Ascending aorta (tissue), 2 donors: ENCODE measurements around the gene FHIT. TPM values are rescaled to one million over a fixed set of nuclear protein-coding genes. Genes with fewer than 3 reads are reported as not detected.

Source experiments
- DNase-seq, 2 donors: peaks; one replicate each; pipeline ENCODE4 v3.0.0-alpha.2; 2019; ENCODE audit warnings: low spot score in 2 of 2
- H3K27ac ChIP-seq, 2 donors: fragments of 200-600 bp; sonication (generic); one replicate each; pipeline ENCODE4 v1.5.1; 2016 to 2017; ENCODE audit warnings: mild to moderate bottlenecking in 1 of 2
- H3K27me3 ChIP-seq: fragments of 200-600 bp; sonication (generic); one replicate; pipeline ENCODE4 v1.5.1; 2017
- H3K36me3 ChIP-seq, 2 donors: fragments of 200-600 bp; sonication (generic); one replicate each; pipeline ENCODE4 v1.5.1; 2016
- H3K4me1 ChIP-seq, 2 donors: fragments of 200-600 bp; sonication (generic); one replicate each; pipeline ENCODE4 v1.5.1; 2016 to 2017; ENCODE audit warnings: mild to moderate bottlenecking in 1 of 2
- H3K4me3 ChIP-seq, 2 donors: fragments of 200-600 bp; sonication (generic); one replicate each; pipeline ENCODE4 v1.5.1; 2016 to 2017; ENCODE audit warnings: mild to moderate bottlenecking in 1 of 2
- H3K9me3 ChIP-seq, 2 donors: fragments of 200-600 bp; sonication (generic); one replicate each; pipeline ENCODE4 v1.5.1; 2016
- intact Hi-C: fragments of 100-400 bp; cut with DNase I; formaldehyde crosslinking; loops from one replicate; pipeline ENCODE4 v1.15.1; 2023
- total RNA-seq: library from RNA; depleted of rRNA; stranded (reverse); fragments of >200 nt; gene quantifications from one replicate; pipeline ENCODE4 v1.1.0, GENCODE V29; 2016
- TF ChIP-seq, protein P1 (sequence below), 3 experiments: fragments of 200-600 bp in 2 of 3; fragments of 450-650 bp in 1 of 3; sonication (generic) in 2 of 3; IDR thresholded peaks; one replicate each; pipeline ENCODE4 v1.5.1; 2016 to 2019; ENCODE audit warnings: antibody characterized with exemption in 3 of 3, mild to moderate bottlenecking in 1 of 3, moderate library complexity in 1 of 3

Gene FHIT
- total RNA-seq, 1 donor from 2014 or later = 0.21 TPM

DNA sequence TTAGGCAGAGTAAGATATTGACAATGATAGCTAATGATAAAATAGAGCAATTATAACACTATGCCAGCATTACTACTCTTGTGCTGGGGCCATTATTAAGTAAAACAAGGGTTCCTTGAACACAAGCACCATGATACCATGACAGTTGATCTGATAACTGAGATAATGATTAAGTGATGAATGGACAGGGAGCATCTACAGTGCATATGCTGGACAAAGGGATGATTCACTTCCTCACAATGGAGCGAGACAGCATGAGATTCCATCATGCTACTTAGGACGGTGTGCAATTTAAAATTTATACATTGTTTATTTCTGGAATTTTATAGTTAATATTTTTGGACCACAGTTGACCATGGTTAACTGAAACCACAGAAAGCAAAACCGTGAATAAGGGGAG lies 156.6 kb downstream of the FHIT start:
- TF ChIP-seq, protein P1, sequence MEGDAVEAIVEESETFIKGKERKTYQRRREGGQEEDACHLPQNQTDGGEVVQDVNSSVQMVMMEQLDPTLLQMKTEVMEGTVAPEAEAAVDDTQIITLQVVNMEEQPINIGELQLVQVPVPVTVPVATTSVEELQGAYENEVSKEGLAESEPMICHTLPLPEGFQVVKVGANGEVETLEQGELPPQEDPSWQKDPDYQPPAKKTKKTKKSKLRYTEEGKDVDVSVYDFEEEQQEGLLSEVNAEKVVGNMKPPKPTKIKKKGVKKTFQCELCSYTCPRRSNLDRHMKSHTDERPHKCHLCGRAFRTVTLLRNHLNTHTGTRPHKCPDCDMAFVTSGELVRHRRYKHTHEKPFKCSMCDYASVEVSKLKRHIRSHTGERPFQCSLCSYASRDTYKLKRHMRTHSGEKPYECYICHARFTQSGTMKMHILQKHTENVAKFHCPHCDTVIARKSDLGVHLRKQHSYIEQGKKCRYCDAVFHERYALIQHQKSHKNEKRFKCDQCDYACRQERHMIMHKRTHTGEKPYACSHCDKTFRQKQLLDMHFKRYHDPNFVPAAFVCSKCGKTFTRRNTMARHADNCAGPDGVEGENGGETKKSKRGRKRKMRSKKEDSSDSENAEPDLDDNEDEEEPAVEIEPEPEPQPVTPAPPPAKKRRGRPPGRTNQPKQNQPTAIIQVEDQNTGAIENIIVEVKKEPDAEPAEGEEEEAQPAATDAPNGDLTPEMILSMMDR (IDR thresholded peaks at IDR 0.05) = no peak
- Histone ChIP-seq H3K4me1 (no peaks in the 10 kb centered on the region), H3K9me3 (no peaks in the 10 kb centered on the region), H3K36me3 (no peaks in the 10 kb centered on the region), H3K27me3 (no peaks in the 10 kb centered on the region), H3K27ac (no peak overlapping the region), H3K4me3 (no peak overlapping the region)
- no peak for DNase-seq
- intact Hi-C loops = no loop called here

DNA sequence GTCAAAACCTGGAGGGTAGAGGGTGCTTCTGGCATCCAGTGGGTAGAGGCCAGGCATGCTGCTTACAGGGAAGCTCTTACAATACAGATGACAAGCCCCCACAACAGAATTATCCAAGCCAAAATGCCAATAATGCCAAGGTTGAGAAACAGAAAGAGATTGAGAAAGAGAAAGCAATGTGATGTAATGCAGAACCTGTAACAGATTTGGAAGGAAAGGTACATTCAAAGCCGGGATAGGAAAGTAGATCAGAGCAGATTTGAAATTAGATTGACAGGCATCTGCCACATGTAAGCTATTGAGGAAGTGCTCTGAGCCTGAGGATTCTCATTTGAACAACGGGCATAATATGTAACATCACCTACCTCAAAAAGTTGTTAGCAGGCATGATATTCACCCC lies 157.9 kb downstream of the FHIT start:
- Histone ChIP-seq H3K36me3 (no peaks in the 10 kb centered on the region), H3K27ac (no peak overlapping the region), H3K27me3 (no peaks in the 10 kb centered on the region), H3K4me1 (no peaks in the 10 kb centered on the region), H3K9me3 (no peaks in the 10 kb centered on the region), H3K4me3 (no peak overlapping the region)
- DNase-seq = no peak
- TF ChIP-seq, protein P1 (IDR thresholded peaks at IDR 0.05) = no peak
- intact Hi-C loops = no loop called here

DNA sequence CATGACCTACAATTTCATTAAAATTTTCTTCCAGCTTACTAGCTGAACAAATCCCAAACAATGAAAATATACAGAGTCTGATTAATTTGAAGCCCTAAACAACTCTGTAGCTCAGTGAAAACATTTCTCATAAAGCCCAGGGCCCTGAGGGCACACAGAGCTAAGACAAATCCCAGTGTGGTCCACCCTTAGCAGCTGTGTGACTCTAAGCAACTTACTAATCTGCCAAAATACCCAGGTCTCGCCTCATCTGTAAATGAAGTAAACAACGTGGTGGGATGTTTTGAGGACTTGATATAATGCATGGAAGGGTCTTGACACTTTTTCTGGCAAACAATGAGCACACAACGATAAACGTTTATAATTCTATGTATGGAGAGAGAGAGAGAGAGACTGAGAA lies 158.4 kb downstream of the FHIT start:
- DNase-seq = no peak
- TF ChIP-seq, protein P1 (IDR thresholded peaks at IDR 0.05) = no peak

DNA sequence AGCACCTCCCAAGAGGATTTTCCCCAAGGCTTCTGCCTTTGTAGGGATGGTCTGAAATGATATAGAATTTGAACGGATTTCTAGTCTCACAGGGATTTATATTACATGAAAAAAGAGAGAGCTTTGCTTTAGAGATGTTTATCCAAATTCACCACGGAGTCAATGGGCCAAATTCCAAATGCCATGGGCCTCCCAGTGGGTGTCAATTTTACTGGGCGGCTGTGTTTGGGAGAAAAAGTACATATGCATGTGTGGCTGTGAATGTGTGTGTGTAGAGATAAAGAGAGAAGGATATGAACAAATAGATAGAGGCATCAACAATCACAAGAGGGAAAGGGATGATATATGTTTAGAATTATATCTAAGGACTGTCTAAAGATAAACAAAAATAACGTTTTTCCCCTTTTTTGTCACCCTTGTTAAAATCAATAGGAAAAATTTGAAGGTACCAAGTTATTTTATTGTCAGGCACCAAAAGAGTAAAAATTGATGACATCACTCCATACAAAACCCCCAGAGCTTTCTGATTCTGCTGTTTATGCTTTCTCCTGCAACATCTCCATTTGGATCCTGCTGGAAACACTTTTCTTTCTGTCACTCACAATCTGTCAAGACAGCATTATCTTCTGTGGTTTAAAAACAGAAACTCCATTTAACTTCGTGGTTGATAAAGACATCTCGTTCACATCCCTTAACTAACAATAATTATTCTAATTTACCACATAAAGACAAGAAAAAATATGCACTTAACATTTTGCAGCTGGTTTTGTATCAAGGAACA lies 160.7 kb downstream of the FHIT start:
- TF ChIP-seq, protein P1 (IDR thresholded peaks at IDR 0.05) = no peak
- no peaks in the 10 kb centered on the region for H3K9me3 ChIP-seq
- no peak overlapping the region for H3K27ac ChIP-seq
- intact Hi-C loops = no loop called here
- no peak for DNase-seq
- H3K4me3 ChIP-seq = no peak overlapping the region
- H3K27me3 ChIP-seq = no peaks in the 10 kb centered on the region
- no peaks in the 10 kb centered on the region for H3K36me3 ChIP-seq
- H3K4me1 ChIP-seq = no peaks in the 10 kb centered on the region

More for the DNA sequence above, 158.4 kb downstream of the FHIT start:
- Histone ChIP-seq H3K36me3 (no peaks in the 10 kb centered on the region), H3K4me3 (no peak overlapping the region), H3K9me3 (no peaks in the 10 kb centered on the region), H3K27me3 (no peaks in the 10 kb centered on the region), H3K27ac (no peak overlapping the region), H3K4me1 (no peaks in the 10 kb centered on the region)
- intact Hi-C loops = no loop called here

DNA sequence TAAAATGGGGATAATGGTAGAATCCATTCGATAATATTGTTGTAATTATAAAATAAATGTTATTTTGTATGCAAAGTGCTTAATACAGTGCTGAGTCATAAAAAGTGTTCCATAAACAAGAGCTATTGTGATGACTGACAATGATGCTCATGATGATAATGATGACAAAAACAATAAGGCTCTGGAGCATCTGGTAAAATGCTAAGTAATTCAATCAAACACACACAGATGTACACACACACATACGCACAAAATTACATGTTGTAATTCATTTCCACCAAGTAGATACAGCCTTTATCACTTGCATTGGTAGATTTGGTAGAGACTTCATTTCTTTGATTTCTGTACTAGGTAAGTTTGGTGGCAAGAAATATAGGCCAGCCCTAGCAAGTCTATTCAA lies 163.8 kb downstream of the FHIT start:
- no peak for DNase-seq
- TF ChIP-seq, protein P1 (IDR thresholded peaks at IDR 0.05) = no peak
- intact Hi-C loops = no loop called here
- Histone ChIP-seq H3K27me3 (no peaks in the 10 kb centered on the region), H3K9me3 (no peaks in the 10 kb centered on the region), H3K36me3 (no peaks in the 10 kb centered on the region), H3K4me3 (no peak overlapping the region), H3K27ac (no peak overlapping the region), H3K4me1 (no peaks in the 10 kb centered on the region)
